Loucy (cell line): ENCODE data around the gene ERC1.
A peak's percentile ranks its signal among the peaks of the same experiment; 100 is the strongest.
"Not testable (repeated sequence)": the region's sequence is repeated elsewhere in the genome, so short reads cannot be mapped to it uniquely, and the experiment has no call there.

Source experiments
- H2AFZ ChIP-seq: fragments of 200-600 bp; sonication (generic); 2 replicates; pipeline ENCODE4 v1.6.0; 2016; ENCODE audit warnings: antibody characterized with exemption, mild to moderate bottlenecking, low read length, moderate library complexity
- H3F3A ChIP-seq: fragments of 200-600 bp; 2 replicates; pipeline ENCODE4 v1.6.0; 2016; ENCODE audit warnings: antibody characterized with exemption, low read depth, mild to moderate bottlenecking
- H3K27me3 ChIP-seq: fragments of 200-600 bp; sonication (generic); 2 replicates; pipeline ENCODE4 v1.6.1; 2014; ENCODE audit warnings: low read length, mild to moderate bottlenecking; ENCODE audit not compliant: insufficient read depth, poor library complexity, severe bottlenecking
- H3K36me3 ChIP-seq: fragments of 200-600 bp; sonication (generic); 2 replicates; pipeline ENCODE4 v1.6.1; 2016; ENCODE audit warnings: low read length; ENCODE audit not compliant: insufficient read depth
- H3K4me1 ChIP-seq: fragments of 200-600 bp; sonication (generic); 2 replicates; pipeline ENCODE4 v1.5.1; 2014; ENCODE audit warnings: low read length, mild to moderate bottlenecking; ENCODE audit not compliant: insufficient read depth, poor library complexity, severe bottlenecking
- H3K4me2 ChIP-seq: fragments of 200-600 bp; sonication (generic); 2 replicates; pipeline ENCODE4 v1.6.0; 2014; ENCODE audit warnings: antibody characterized with exemption, low read length, low read depth, mild to moderate bottlenecking; ENCODE audit not compliant: poor library complexity, severe bottlenecking
- H3K4me3 ChIP-seq: fragments of 200-600 bp; sonication (generic); 2 replicates; pipeline ENCODE4 v1.5.1; 2014; ENCODE audit warnings: low read length, mild to moderate bottlenecking, mixed read lengths; ENCODE audit not compliant: poor library complexity, severe bottlenecking
- H3K79me2 ChIP-seq: fragments of 200-600 bp; sonication (generic); 2 replicates; pipeline ENCODE4 v1.6.1; 2014; ENCODE audit warnings: low read length; ENCODE audit not compliant: insufficient read depth
- H3K9ac ChIP-seq: fragments of 200-600 bp; sonication (generic); 2 replicates; pipeline ENCODE4 v1.6.0; 2014; ENCODE audit warnings: mild to moderate bottlenecking, low read depth, low read length, moderate library complexity; ENCODE audit not compliant: poor library complexity, severe bottlenecking
- H3K9me2 ChIP-seq: fragments of 200-600 bp; sonication (generic); replicated peaks from 2 replicates; pipeline ENCODE4 v1.6.1; 2016; ENCODE audit warnings: low read depth, low read length, mixed read lengths
- H3K9me3 ChIP-seq: fragments of 200-600 bp; sonication (generic); 2 replicates; pipeline ENCODE4 v1.6.1; 2014; ENCODE audit warnings: mild to moderate bottlenecking, antibody characterized with exemption, low read length, low read depth; ENCODE audit not compliant: insufficient read depth
- H4K20me1 ChIP-seq: fragments of 200-600 bp; sonication (generic); 2 replicates; pipeline ENCODE4 v1.6.0; 2014; ENCODE audit warnings: antibody characterized with exemption, low read length, mild to moderate bottlenecking; ENCODE audit not compliant: insufficient read depth, poor library complexity, severe bottlenecking
- CTCF ChIP-seq: fragments of 200-600 bp; sonication (generic); conservative IDR thresholded peaks from 2 replicates; pipeline ENCODE4 v1.5.1; 2014; ENCODE audit warnings: mild to moderate bottlenecking, antibody characterized with exemption, low read length
- EZH2phosphoT487 ChIP-seq: fragments of 200-600 bp; IDR thresholded peaks from 2 replicates; pipeline ENCODE4 v1.6.1; 2018; ENCODE audit warnings: antibody characterized with exemption, mild to moderate bottlenecking, moderate library complexity, borderline replicate concordance

The ERC1 gene

DNA sequence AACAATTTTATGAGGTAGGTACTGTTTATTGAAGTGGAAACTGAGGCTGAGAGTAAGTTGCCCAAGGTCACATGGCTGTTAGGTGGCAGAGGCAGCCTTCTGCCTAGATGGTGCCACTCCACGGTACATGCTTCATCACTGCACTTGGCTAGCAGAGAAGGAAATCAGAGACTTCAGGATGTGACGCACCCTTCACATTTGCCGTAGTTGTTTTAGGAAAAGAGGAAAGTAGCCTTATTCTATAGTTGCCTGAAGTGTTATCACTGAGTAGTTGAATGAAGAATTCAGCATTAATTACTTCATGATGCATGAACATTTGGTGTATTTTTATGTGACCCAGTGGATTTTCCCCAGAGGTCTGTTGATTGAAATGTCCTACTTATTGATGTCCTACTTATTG lies 55.7 kb downstream of the ERC1 start:
- TF ChIP-seq CTCF (no peak), EZH2phosphoT487 (no peak)

GRCh38 chr12:1047898-1048660 lies 57.1 kb downstream of the ERC1 start:
- Histone ChIP-seq H3K9me3 (no peaks in the 10 kb centered on the region), H3K36me3 (no peaks in the 10 kb centered on the region), H4K20me1 (no peaks in the 10 kb centered on the region), H3K4me1 (peaks cover 17% of the 10 kb centered on the region), H3K27me3 (no peaks in the 10 kb centered on the region), H3K9me2 (no peaks in the 10 kb centered on the region), H3K4me2 (peak overlapping the region; percentile 10), H3F3A (no peaks in the 10 kb centered on the region), H3K4me3 (no peak overlapping the region), H2AFZ (no peak overlapping the region), H3K9ac (no peak overlapping the region), H3K79me2 (peaks cover 7% of the 10 kb centered on the region; the same call in 1 of the 2 replicates)
- TF ChIP-seq EZH2phosphoT487 (no peak), CTCF (no peak)

More for the DNA sequence above, 55.7 kb downstream of the ERC1 start:
- Histone ChIP-seq H3K9ac (no peak overlapping the region), H2AFZ (no peak overlapping the region), H3F3A (no peaks in the 10 kb centered on the region), H3K9me2 (no peaks in the 10 kb centered on the region), H3K9me3 (no peaks in the 10 kb centered on the region), H3K4me2 (no peak overlapping the region), H3K79me2 (peaks cover 7% of the 10 kb centered on the region; the same call in 1 of the 2 replicates), H3K4me3 (no peak overlapping the region), H3K36me3 (no peaks in the 10 kb centered on the region), H4K20me1 (no peaks in the 10 kb centered on the region), H3K27me3 (no peaks in the 10 kb centered on the region), H3K4me1 (peaks cover 17% of the 10 kb centered on the region)

GRCh38 chr12:1050059-1050707 lies 59.2 kb downstream of the ERC1 start:
- TF ChIP-seq CTCF = no peak
- no peak for TF ChIP-seq EZH2phosphoT487
- Histone ChIP-seq H3K9me3 (no peaks in the 10 kb centered on the region), H3K4me3 (no peak overlapping the region), H3K4me2 (no peak overlapping the region), H4K20me1 (no peaks in the 10 kb centered on the region), H3K4me1 (peaks cover 17% of the 10 kb centered on the region), H3K79me2 (peaks cover 7% of the 10 kb centered on the region; the same call in 1 of the 2 replicates), H2AFZ (no peak overlapping the region), H3F3A (no peaks in the 10 kb centered on the region), H3K9me2 (no peaks in the 10 kb centered on the region), H3K36me3 (no peaks in the 10 kb centered on the region), H3K9ac (no peak overlapping the region), H3K27me3 (no peaks in the 10 kb centered on the region)

- H3K9me3 ChIP-seq, H3K4me3 ChIP-seq, H3K79me2 ChIP-seq, H3K36me3 ChIP-seq, H3K9ac ChIP-seq, H3F3A ChIP-seq, H2AFZ ChIP-seq, H4K20me1 ChIP-seq, H3K9me2 ChIP-seq, H3K27me3 ChIP-seq, H3K4me2 ChIP-seq: not testable (repeated sequence)
- peaks cover 17% of the 10 kb centered on the region for H3K4me1 ChIP-seq
Observed at GRCh38 chr12:1051672-1052071, 60.6 kb downstream of the ERC1 start.
